Right ventricle myocardium inferior (tissue), 1 donor: Measurements from ENCODE around the gene RNF123. TPM values are rescaled to one million over a fixed set of nuclear protein-coding genes. Genes with fewer than 3 reads are reported as not detected.

Experiments
- ATAC-seq: fragments of 200-7000 bp; cut with Tn5 transposase; one replicate; pipeline ENCODE4 v1.9.1; 2020; ENCODE audit warnings: mild to moderate bottlenecking, moderate library complexity
- DNase-seq: peaks from one replicate; pipeline ENCODE4 v3.0.0; 2021; ENCODE audit errors: missing footprints
- intact Hi-C: fragments of 100-400 bp; cut with DNase I; formaldehyde crosslinking; loops from one replicate; pipeline ENCODE4 v1.11.0; 2022
- total RNA-seq: library from RNA; stranded (reverse); fragmentation: NEBNext Ultra II Directional; extraction: Animal tissue kit (Norgen Biotek cat#: 25700); gene quantifications from one replicate; pipeline ENCODE4 v1.2.1, GENCODE V29; 2021
- donor health status: DM: no; HTN: yes; CAD: no; lungs with severe emphysema.

Gene RNF123
- total RNA-seq, 1 donor from 2014 or later = 46.1 TPM

DNA sequence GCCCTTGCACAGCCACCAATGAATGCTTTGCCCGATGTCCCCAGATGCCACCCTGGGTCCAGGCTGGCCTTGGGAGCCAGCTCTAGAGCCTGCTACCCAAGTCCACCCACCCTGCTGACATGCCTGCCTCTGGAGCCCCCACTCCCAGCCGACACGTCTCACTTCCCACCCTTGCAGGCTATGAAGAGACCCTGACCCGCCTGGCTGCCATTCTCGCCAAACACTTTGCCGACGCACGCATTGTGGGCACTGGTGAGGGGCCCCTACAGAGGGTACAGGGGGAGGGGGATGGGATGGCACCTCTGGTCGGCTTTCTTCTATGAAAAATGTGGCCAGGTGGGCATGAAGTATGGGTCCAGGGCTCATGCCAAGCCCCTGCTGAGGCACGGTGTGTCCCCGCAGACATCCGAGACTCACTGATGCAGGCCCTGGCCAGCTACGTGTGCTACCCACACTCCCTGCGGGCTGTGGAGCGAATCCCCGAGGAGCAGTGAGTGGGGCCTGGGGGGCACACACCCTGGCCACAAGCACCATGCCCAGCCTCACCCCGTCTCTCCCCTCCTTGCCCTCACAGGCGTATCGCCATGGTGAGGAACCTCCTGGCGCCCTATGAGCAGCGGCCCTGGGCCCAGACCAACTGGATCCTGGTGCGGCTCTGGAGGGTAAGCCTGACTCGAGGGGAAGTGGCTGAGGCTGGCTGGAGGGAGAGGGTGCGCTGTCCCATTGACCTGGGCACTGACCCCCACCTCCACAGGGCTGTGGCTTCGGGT lies 24.2 kb downstream of the RNF123 start:
- intact Hi-C loops = no loop called here
- peak; percentile 54 for DNase-seq
- no peak for ATAC-seq

DNA sequence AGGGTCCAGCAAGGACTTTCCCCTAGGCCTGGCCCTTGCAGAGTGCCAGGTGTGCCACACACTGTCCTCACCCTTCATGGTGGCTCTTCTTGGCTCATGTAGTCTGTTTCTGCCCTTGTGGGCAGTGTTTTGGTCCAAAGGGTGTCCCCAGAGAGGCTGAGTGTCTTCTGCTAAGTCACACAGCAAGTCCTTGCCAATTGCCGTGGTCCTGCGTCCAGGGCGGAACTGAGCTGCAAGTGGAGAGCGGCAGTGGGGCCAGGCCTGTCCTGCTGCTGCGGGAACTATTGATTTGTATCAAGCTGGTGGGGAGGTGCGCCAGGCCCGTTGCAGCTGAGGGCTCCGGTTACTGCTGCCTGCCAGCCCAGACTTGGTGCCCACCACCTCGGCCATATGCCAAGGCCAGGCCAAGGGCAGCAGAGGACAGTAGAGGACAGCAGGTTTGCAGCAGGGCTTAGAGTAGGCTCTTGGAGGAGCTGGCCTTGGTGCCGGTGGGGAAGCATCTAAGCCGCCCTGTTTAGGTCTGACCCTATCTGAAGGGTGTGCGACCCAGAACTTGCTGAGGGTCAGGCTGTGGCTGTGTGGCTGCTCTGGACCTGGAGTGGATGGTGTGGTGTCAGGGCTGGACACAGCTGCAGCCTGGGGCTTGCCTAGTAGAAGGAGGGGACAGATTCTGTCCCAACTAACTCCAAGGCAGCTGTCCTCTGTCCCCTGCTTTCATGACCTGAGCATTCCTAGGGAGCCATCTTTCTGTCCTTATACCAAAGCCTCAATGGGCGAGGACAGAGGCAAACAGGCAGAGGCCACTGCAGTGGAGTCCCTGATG lies 25.6 kb downstream of the RNF123 start:
- ATAC-seq (no peak), DNase-seq (no peak)
- intact Hi-C loops = no loop called here

DNA sequence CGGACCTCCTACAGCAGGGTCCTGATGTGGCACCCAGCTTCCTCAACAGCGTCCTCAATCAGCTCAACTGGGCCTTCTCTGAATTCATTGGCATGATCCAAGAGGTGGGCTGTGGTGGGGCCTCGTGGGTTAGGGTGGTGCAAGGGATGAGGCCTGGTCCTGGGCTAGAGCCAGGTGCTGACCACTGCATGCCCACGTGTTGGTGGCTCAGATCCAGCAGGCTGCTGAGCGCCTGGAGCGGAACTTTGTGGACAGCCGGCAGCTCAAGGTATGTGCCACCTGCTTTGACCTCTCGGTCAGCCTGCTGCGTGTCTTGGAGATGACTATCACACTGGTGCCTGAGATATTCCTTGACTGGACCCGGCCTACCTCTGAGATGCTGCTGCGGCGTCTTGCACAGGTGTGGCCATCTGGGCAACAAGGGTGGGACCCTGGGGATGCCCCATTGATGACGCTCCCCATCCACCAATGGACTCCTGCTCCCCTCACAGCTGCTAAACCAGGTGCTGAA lies 26.3 kb downstream of the RNF123 start:
- ATAC-seq = no peak
- intact Hi-C loops = no loop called here
- DNase-seq = peak; percentile 63

DNA sequence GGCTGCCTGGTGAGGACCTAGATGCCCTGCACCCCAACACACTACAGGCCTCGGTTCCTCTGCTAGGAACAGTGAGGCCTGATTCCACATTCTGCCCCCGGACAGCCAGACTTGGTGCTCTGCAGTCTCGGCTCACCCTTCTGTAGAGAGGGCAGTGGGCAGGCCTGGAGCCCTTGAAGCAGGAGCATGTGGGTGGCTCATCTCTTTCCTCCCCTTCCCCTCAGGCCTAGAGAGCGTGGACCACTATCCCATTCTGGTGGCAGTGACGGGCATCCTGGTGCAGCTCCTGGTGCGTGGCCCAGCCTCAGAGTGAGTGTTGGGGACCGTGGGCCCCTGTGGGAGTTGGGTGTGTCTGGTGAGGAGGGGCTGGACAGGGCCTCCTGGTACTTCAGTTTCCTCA lies 26.8 kb downstream of the RNF123 start:
- intact Hi-C loops = no loop called here
- DNase-seq = no peak
- ATAC-seq = no peak

DNA sequence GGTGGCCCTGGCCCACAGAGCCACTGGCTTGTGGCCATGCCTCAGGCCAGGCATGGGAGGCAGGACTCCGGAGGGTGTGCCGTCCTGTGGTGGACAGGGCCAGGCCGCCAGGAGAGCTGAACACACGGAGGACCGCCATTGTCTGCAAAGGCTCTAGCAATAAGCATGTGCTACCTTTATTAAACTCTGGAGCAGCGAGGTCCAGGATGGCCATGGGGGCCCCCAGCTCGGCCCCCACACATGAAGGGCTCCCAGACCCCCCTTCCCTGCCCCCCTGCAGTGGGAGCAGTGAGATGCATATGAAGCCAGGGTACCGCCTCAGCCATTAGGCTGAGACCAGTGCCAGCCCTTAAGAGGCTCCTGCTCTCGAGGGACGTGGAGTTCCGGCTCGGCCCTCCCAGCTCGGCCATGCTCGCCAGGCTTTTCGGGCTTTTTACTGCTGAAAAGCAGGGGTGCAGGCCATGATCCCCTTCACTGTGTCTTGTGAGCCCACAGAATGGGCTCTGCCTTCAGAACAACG lies 27.4 kb downstream of the RNF123 start:
- intact Hi-C loops = no loop called here
- ATAC-seq (no peak), DNase-seq (no peak)

DNA sequence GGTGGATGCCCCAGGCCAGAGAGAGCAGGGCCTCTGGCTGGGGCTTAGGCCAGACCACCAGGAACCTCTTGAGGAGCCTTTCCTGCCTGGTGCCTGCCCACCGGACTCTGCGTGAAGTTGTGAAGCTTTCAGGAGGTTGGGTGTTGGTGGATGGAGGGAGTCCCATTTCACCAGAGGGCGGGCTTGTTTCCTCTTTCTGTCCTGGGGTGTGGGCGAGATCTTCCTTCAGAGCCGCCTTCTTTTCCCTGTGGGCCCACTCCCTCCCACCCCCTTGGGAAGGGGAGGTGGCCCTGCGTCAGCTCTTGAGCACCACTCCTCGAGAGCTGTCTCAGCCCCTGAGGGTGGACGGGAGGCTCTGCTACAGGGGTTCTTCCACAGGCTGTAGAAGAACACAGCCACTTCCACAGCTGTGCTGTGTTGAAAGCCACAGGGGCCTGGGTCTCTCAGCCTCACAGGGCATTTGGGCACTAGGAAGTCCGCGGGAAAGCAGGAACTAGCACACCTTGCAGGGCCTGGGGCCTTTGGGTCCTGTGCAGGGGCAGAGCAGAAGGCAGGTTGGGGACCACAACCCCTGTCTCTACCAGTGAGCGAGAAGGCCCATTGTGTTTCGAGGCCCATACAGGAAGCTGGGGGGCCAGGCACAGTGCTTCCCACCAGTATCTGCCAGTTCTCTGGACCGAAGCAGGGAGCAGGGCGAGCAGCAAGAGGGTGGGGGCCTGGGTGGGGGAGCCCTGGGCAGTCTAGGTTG lies 28.0 kb downstream of the RNF123 start:
- ATAC-seq = no peak
- DNase-seq = no peak

DNA sequence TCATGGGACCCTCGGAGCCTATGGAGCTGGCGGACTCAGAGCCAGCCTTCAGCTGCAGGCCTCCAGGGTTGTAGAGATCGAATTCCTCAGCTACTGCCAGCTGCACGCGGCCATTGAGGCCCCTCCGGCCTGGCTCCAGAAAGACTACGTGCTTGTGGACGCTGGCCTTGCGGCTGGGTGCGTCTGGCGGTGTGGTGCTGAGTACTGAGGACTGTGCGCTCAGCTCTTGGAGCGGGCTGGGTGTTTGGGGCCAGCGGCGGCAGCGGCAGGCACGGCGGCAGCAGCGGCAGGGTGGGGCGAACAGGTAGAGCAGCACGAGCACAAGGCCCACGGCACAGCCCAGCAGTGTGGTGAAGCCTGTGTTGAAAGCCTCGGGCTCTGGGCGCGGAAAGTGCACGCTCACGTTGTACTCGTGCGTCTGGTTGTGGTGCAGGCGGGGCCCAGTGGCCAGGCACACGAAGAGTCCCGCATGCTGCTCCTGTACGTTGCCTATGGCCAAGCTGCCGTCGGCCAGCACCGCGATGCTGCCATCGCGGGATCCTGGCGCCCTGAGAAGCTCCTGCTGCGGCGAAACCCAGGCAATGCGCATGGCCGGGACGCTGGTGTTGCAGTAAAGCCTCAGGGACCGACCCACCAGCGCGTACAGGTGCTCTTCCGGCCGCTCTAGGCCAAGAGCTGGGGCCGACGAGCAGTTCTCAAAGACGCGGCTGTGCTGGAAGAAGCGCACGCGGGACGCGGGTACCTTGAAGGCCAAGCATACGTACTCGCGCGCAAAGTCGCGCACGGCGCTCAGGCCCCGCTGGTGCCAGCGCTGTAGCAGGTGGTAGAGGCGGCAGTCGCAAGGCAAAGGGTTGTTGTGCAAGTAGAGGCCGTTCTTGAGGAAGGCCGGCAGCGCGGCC lies 28.9 kb downstream of the RNF123 start:
- peak; percentile 53 for DNase-seq
- intact Hi-C loops = no loop called here
- ATAC-seq = no peak

More for the DNA sequence above, 28.0 kb downstream of the RNF123 start:
- intact Hi-C loops = no loop called here

DNA sequence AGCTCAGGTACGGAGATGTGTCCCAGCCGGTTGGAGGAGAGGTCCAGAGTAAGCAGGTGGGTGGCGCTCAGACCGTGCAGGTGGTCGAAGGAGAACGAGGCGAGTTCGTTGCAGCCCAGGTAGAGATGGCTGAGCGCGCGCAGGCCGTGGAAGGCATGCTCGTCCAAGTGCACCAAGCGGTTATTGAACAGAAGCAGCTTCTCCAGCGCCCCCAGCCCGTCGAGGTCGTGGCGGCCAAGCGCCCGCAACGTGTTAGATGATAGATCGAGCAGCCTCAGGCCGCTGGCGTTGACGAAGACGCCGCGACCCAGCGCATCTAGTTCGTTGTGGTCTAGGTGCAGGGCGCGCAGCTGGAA lies 29.5 kb downstream of the RNF123 start:
- DNase-seq = peak; percentile 71
- no peak for ATAC-seq
- intact Hi-C loops = no loop called here

DNA sequence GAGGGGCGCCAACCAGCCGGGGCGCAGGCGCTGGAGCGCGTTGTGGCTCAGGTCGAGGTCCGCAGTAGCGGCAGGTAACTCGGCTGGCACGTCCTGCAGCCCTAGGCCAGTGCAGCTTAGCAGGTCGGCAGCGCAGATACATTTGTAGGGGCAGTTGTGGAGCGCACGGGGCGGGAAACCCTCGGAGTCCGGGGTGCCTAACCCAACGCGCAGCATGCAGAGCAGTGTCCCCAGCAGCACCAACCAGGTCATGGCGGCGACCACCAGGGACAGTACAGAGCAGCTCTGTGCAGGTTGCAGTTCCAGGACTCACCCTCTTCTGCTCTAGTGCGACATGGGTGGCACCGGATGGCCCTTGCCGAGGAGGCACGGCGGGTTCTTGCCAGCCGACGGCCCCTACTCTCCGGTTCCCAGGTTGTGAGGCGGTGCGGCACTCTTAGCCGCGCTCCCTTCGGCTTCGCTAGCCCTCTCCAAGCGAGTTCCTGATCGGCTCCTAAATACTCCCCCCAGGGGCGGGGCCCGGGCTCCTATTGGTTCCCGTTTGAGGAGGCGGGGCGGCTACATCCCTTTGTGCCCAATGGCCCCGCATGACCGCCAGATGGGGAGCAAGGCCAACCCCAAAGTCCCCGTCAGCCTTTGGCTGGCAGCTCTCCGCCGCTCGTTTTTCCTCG lies 30.0 kb downstream of the RNF123 start, which contains the start of gene AMIGO3:
Gene AMIGO3, minus strand, starts transcription at position 471 of the 671 bp plus-strand sequence. Its CDS starts 219 bp downstream, at position 252.
- DNase-seq (peak; percentile 99), ATAC-seq (peak; percentile 76)
- intact Hi-C loops = no loop called here

DNA sequence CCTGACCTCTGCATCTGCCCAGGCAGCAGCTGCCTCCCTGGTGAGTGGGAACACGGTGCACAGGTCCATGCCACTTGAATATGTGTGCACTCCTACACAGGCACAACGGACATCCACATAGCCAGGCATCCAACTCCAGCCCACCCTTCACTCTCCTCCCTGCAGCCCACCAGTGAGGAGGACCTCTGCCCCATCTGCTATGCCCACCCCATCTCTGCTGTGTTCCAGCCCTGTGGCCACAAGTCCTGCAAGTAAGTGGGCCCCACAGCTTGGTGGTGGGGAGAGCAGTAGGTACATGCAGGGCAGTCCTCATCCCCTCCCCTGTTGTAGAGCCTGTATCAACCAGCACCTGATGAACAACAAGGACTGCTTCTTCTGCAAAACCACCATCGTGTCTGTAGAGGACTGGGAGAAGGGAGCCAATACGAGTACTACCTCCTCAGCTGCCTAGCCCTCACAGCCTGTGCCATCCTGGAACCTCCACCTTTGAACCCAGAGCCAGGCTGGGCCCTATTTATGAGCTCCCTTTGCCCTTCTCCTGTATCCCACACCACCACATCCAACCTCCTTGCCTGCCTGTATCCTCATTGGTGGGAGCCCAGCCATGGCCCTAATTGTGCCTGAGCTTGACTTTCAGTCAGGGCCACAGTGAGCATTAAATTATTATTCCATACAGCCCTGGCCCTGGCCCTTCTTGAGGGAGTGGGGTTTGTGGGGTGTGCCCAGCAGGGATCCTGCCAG lies 31.7 kb downstream of the RNF123 start:
- no peak for ATAC-seq
- intact Hi-C loops = loop anchor here (5.0 kb wide), 1 partner anchor 566 kb away; no protein-coding TSS in a partner anchor
- DNase-seq = peak; percentile 53

DNA sequence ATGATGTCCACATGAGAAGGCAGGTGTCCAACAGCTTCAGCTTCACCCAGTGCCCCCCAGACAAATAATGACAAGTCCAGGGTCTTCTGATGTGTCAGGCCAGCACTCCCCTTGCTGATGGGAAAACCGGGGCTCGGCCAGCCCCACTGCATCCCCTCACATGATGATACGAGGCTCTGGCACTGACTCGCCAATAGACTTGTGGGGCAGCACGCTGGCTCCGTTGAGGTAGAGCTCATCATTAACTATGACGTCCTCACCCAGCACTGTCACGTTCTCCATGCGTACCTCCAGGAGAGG lies 32.2 kb downstream of the RNF123 start:
- intact Hi-C loops = loop anchor here (5.0 kb wide), 1 partner anchor 566 kb away; no protein-coding TSS in a partner anchor
- DNase-seq (peak; percentile 26), ATAC-seq (no peak)

DNA sequence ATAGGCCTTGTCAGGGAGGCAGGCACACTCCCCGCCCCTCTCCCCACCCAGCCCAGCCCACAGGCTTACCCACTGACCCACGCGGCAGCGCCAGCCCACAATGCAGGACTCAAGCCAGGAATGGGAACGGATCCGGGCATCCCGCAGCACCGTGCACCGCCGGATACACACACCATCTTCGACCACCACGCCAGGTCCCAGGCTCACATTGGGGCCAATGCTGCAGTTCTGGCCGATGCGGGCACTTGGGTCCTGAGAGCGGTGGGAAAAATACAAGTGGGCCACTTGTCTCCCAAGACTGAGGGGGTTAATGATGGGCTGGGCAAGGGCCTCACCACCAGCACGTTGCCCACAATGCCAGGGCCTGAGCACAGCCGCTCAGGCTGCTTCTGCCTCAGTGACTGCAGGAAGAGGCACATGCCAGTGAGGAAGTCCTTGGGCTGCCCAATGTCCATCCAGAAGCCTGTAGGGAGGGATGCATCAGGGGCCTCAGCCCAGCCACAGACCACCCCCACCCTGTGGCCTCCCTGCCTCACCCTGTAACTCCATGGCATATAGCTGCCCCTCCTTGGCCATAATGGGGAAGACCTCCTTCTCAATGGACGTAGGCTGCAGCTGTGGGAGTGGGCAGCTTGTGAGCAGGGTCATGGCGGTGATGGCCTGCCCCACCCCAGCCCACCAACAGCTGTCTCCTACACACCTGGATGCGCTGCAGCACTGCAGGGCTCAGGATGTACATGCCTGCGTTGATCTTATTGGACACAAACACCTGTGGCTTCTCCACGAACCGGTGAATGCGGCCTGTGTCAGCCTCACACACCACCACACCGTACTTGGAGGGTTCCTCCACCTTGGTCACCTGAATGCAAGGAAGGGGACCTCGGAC lies 32.8 kb downstream of the RNF123 start:
- DNase-seq = peak; percentile 46

DNA sequence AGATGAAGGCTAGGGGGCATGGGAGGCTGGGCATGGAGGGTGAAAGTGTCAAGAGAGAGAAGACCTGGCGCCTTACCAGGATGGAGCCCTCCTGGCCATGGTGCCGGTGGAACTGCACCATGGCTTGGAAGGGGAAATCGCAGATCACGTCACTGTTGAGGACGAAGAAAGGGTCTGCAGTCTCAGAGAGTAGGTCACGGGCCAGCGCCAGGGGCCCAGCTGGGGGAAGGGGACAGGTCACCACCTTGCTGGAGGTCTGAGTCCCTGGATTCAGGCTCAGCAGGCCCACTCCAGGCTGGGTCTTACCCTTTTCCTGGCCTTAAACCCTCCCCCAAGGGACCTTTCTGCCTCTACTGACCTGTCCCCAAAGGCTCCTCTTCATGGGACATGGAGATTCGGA lies 33.5 kb downstream of the RNF123 start:
- intact Hi-C loops = loop anchor here (5.0 kb wide), 1 partner anchor 564 kb away; no protein-coding TSS in a partner anchor
- no peak for DNase-seq
- ATAC-seq = no peak

More for the DNA sequence above, 32.8 kb downstream of the RNF123 start:
- ATAC-seq = no peak
- intact Hi-C loops = loop anchor here (5.0 kb wide), 1 partner anchor 565 kb away; no protein-coding TSS in a partner anchor

DNA sequence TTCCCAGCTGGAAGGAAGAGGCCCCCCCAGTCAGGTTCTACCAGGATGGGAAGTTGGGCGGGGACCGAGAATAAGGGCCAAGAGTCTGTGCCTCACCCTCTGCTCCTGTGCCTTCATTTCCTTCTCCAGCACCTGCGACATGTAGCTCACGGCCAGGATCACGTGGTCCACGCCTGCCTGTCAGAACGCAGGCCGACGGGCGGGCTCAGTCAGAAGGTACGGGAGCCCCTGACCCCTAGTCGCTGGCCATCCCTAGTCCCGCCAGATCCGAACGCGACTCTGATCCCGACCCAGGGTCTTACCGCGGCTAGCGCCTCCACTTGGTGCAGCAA lies 33.9 kb downstream of the RNF123 start:
- intact Hi-C loops = loop anchor here (5.0 kb wide), 1 partner anchor 564 kb away; no protein-coding TSS in a partner anchor
- ATAC-seq (no peak), DNase-seq (peak; percentile 81)

DNA sequence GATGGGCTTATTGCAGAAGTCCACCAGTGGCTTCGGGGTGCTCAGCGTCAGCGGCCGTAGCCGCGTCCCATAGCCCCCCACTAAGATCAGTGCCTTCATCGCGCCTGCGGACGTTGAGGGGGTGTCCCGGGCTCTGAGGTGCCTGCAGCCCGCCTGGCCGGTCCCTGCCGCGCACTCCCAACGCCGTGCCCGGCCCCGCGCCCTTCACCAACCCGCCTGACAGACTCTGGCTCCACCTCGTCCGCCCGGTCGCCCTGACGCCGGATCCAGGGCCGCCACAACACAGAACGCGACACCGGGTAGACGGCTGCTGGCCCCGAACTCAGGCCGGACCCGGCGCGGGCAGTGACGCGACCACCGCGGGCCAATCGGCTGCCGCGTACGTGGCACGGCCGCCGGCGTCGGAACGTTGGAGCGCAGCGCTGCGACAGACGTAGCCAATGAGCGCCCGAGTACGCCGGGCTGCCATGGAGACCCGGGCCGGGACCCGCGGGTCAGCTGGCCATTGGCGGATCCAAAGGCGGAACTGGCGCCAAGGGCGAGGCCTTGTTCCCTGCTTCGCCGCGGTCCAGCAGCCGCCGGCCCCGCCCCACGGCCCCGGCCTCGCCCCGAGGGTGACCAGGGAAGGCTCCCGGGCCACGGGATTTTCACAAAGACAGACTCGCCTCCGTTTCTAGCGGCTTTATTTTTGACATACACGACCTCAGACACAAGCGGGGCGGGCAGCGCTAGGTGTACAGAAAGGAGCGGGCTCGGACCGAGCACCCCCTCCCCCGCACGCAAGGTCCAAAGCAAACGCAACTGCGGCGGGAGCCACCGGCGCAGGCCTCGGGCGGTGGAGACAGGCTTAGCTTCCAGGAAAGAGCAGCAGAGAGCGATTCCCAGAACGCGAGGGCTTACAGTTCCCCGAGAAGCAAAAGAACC lies 34.5 kb downstream of the RNF123 start, which contains the start of gene GMPPB:
Gene GMPPB, minus strand, starts transcription at position 324 of the 924 bp plus-strand sequence. Its CDS starts 225 bp downstream, at position 99.
- DNase-seq (peak; percentile 99), ATAC-seq (peak; percentile 92)
- intact Hi-C loops = loop anchor here (5.0 kb wide), 1 partner anchor 563 kb away; no protein-coding TSS in a partner anchor
